ENCODE results near the gene CASK.
"Not testable (repeated sequence)": the region's sequence is repeated elsewhere in the genome, so short reads cannot be mapped to it uniquely, and the experiment has no call there.

Gene CASK

DNA sequence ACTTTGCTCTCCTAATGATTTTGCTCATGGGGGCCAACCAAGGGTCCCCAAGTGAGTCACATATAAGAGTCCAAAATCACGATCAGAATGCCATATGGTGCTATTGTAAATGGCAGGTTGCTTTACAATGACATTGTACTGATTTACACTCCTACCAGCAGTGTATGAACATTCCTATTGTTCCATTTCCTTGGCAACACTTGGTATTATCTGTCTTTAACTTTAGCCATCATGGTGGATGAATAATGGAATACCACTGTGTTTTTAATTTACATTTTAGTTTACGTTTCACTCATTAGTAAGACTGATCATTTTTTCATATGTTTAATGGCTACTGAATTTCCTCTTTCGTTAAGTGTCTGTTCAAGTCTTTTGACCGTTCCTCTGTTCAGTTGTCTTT, 379.7 kb downstream of the CASK start:
- no peak for DNase-seq

DNA sequence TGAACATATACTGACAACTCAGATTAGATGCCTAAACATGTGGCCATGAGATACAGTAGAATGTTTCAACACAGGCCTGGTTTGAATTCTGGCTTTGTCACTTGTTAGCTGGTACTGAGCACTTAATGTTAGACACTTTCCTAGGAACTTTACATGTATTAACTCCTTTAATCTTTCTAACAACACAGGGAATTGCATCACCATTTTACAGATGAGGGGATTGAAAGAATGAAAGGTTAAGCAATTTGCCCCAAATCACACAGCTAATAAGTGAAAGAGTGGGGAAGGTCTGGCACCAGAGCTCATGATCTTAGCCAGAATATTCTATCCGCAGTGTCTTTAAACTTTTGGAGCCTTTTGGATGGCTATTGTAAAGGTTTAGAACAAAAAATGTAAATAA, 380.3 kb downstream of the CASK start:
- DNase-seq: no peak

DNA sequence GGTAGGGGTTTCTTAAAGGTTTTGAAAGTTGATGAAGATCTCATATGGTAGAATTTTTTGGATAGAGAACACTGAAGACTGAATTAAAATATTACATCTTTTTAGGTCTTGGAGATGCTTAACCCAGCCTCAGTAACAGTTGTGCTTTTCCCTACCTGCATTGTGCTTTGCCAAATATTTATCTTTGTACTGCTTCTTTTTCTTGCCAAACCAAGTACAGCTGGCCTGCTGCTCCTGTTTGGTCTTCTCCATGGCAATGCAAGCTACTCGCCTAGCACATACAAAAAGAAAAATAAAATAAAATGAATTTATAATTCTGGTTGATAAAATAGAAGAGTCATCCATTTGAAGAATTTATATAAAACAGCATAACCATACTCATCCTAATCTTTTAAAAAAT, 380.8 kb downstream of the CASK start:
- DNase-seq: no peak

DNA sequence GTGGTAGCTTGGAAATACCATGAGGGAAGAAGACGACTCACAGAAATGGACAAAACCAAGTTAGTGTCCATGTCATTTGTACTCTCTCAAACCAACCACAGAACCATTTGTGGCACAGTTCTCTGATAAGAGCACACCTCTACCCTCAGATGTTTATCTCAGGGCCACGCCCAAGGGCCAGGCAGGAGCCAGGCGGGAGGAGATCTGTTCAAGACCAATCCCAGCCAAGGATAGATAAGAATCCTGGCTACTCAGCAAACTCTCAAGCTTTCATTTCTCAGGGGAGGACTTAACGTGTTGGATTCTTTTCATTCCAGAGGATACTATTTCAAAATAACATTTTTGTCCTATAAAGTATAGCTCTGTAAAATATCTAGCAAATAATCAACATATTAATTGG, 381.2 kb downstream of the CASK start:
- no peak for DNase-seq

DNA sequence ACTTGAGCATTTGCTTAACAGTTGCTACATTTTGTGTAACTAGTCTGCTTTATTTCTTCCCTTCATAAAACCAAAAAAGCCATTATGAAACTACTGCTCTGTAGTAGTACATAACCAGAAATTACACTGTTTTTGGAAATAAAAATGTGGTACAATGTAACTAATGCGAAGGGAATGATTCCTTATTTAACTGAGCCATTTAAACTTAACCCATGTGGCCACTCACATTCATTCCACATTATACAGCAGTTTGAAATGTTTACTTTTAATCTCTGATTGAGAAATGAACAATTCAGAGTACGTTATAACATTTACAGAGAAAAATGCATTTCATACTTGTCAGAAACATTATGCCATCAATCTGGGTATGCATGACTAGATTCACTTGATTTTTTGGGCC, 382.0 kb downstream of the CASK start:
- DNase-seq: no peak

DNA sequence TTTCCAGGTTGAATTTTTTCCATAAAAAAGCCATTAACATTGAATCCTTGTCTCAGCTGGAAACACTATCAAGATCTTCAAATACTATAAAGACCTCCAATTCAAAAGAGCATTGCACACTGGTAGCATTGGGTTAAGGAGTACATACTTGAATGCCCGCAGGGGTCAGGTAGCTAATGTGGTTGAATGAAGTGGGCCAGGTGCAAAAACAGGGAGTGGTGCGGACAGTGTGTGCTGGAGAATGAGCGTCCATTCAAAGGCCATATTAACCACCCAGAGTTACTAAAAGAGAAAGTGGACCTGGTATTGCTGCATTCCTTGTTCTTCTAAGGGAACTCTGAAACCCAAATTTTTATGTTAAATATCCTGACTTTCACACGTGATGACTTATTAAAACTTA, 384.6 kb downstream of the CASK start:
- no peak for DNase-seq

DNA sequence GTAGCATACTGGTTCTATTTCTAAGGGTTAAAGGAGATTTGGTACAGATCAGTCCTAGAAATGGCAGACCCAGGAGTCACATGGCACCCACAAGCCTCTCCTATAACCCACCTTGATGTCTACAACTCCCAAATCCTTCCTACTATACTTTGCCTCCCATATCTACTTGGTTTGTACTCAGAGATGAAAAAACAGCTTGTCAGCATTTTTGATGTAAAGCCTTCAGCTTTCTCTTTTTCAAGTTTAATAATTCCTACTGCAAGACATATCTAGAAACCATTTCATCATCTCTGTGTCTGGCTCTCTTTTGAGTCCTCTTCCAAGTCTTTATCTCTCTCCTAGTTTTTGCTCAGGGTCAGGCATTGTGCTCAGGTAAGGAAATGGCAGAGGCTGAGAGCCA, 393.3 kb downstream of the CASK start:
- DNase-seq: no peak

DNA sequence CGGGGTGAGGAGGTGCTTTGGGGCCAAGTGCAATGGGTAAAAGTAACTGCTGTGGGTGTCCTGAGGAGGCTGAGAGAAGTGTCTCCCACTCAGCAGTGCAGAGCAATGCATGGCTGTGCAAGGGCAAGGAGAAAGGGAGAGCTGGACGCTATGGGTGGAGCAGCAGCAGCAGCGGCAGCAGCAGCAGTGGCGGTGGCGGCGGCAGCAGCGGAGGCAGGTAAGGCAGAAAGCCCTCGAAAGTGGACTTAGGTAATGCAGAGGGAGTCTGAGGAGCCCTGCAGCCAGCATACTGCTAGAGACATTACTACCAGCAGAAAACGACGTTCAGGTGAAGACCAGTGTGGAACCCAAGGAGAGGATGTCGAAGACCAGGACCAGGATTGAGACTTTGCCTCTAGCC, 394.1 kb downstream of the CASK start:
- DNase-seq: no peak

DNA sequence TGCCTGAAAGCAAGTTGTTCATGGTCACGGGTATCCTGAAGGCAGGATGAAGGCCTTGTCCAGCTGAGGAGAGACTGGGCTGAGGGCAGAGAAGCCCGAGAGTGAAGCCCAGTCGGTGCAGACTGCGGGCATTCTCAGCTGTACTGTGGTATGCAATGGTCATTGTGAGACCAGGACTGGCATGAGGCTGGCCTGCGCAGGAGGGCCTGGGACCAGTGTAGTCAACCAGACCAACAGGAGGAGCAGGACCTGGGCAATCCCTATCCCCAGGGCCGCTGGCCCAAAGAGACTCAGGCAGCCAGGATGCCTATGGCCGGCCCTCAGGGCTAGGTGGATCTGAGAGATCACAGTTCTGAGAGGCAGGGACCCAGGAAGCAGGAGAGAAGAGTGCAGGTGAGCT, 394.6 kb downstream of the CASK start:
- no peak for DNase-seq

DNA sequence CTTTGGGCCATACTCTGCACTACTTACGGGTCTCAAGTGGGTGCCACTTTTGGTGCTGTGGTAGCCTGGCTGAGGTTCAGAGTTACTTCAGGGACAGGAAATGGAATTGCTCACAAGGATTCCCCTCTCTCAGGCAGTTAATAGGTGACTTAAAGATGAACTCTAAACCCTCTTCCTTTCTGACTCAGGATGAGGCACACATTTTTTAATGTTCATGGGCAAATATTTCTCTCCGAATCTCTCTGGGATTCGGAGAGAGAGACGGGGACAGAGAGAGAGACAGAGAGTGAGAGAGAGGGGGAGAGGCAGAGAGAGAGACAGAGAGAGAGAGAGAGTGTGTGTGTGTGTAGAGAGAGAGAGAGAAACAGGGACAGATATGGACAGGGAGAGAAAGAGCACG, 396.4 kb downstream of the CASK start:
- no peak for DNase-seq

DNA sequence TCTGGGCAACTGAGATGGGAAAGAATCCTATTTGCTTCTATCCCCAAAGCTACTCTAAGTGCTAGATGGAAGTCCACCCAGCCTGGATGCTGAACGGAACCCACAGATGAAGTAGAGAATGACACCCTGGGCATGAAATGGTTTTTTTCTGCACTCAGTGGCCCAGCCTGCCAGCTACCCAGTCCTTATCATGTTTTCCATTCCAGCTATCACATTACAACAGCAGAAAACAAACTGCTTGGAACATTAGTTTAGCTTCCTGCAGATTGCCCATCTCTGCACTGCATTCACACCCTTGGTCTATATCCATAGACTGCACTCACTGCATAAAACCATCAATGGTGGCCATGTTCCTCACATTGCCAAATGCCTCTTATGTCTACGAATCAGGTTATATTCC, 397.1 kb downstream of the CASK start:
- no peak for DNase-seq

DNA sequence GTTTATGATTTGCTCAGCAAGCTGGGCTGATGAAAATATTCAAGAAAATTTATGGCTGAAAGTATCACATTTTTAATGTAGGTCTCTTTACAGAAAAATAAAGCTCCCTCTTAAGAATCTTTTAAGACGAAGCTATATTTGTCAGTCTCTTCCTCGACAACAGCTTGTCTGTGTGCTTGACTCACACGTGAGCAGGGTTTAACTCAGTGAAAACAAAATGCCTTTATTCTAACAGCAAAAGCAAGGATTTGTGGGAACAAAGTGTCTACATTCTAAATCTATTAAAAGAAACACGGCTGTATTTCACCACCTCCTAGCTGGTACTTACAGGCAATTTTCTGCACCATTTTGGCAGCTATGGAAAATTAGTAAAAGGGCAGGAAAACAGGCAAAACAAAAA, 400.7 kb downstream of the CASK start:
- DNase-seq: no peak

DNA sequence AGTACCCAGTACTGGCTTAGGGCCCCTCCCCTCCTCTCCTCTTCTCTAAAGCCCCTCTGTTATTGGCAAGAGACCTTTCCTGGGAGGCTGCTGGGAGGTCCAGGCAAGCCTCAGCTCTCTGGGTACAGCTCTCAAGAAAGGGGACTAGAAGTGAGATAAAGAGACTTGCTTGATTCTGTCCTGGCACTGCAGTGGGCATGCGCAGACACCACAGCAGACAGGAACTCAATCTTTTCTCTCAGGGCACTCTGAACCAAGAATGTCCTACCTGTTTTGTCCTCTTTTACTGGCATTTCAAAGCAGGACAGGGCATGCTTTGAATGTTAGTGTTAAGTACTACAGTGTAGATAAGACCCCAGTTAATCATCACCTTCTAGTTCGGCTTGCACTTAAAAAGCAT, 401.3 kb downstream of the CASK start:
- no peak for DNase-seq

DNA sequence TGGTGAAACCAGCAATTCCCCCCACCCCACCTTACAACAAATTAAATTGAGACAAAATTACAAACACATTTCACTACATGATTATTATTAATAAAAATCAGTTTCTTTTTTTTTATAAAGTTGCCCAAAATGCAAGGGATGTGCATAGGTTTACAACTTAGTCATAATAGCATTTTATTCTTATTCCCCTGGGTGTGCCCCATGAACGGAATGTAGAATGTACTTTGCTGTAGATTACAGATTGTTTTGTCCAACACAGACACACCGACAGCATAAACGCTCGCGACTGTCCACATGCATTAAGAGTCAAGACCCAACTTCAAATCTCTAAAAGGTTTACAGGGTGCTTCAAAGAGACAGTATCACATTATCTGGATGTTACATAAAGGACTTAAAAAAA, 403.9 kb downstream of the CASK start:
- no peak for DNase-seq

DNA sequence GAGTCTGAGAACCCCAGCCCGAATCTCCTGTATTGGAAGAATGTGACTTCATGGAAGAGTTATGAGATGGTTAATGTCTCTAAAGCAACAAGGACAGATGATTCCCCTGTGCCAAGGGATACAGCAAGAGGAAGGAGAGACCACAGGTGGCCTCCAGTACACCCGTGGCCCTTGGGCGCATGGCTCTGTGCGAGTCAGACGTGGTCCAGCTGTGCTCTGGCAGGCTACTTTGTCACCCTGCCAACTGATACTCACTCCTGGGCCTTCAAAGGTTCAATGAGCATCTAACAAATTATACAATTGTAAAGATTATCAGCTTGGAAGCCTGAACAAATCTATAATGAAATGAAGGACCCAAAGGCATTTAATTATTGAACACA, 404.5 kb downstream of the CASK start:
- no peak for DNase-seq

DNA sequence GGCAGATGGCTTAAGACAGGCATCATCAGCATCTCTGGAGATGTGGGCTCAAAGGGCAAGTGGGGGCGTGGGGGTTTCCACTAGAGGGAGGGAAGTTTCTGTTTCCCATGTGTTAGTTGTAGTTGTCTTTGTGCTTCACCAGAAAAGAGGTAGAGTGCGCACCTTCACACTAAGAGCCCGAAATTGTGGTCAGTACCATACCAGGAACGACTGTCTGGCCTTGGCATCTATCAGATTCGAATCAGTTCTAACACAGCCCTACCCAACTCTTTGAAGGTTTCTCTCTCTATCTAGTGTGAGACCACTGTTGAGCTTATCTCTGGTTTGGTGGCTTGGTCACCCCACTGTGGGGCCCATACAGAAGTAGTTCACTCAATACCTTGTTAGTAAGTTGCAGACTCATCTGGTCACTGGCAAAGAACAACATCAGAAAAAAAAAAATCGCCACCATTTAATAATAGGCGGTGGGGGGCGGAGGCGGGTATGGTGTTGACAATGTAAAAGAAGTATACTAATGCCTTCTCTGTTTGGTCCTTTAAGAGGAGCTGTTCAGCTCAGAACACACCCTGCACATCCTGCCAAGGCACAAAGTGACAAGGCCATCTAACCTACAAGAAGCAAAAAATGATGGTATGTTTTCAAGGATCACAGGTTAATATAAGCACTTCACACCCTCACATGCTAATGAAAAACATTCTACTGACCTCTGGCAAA, 405.1 kb downstream of the CASK start:
- no peak for DNase-seq

DNA sequence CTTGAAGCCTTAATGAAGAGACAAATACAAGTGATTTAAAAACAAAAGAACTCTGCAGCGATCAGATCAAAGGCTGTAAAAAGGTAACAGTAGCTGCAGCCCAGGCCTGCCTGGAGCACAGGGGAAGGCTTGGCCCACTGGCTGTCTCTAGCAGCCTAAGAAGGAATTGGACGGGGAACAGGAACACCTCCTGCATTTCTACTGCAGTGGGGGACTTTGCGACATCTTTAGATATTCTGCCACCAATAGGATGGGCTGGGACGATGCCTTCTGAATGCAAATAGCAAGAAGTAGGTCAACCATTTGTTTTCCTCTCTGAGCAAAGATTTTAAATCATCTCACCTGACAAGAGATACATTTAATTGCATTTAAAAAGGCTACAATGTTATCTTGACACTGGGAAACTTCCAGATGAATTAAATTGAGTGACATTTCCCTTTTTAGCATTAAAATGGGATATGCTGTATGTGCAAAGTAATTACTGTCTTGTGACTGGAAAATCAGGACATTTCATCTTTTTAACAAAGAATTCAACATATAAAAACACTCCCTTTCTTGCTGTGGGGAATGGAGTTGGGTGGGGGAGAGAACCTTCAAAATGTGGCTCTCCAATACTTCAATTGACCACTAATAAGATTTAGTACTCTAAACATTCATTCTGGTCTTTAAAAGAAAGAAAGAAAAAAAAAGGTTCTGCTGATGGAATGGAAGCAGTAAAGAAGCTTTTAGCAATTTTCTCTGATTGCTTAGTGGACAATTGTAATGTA, 406.2 kb downstream of the CASK start:
- no peak for DNase-seq

DNA sequence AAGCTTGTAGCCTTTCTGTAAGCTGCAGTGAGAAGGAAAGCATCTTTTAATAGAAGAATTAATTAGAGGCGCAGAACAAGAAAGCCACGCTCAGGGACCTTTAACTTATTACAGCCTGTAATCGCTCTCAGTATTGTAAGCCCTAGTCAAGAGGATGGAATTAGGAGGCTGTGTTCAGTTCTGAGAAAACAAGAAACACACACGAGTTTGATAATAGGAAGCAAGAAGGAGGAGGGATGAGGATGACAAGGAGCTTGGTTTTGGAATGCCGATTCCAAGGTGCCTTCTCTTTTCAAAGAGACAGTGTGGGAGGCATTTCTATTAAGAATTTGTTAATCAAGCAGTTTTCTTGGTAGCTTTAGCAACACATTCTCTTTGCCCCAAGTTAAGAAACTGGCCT, 406.9 kb downstream of the CASK start:
- no peak for DNase-seq

DNA sequence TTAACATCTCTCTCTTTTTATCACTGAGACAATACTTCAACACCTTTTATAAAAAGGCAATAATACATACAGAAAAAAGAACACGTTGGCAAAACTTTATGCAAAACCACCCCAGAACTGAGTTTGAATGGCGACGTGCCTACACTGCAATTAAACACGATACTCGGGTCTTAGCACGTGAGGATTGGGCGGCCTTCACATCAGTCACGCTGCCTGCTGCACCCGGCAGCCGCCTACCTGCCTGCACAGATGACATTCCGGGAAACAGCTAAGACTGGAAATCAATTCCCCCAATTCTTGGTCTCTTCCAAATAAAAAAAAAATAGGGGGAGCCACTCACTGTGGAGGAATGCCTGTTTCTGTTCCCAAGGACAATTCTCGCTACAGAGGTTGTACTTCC, 408.0 kb downstream of the CASK start:
- DNase-seq: no peak

DNA sequence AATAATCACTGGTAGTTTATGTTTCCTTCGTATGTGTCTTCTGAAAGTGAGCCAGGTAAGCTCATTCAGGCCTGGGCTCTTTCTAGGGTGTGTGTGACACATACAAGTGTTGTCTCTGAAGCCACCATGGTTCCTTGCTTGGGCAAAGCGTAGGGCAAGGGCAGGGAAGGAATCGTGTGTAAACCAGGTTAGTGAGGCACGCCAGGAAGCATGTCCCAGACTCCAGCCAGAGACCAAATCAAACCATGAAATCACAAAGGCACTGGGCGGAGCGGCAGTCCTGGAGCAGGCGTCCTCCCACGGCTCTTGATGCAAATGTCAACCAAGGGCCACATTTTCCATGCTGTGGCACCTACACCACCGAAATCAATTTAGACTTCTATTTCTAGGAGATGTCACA, 409.2 kb downstream of the CASK start:
- DNase-seq: no peak

DNA sequence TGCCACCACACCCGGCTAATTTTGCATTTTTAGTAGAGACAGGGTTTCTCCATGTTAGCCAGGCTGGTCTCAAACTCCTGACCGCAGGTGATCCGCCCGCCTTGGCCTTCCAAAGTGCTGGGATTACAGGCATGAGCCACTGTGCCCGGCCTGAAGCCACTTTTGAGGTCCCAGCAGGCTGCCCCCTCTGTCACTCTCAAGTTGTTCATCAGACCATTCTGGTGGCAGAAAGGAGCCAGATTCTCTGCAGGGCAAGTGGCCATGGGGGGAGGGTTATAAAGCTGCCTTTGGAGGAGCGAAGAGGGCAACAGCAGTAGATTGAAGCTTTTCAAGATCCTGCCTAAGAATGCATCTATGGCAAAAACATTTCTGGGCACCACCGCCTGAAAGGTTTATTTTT, 410.5 kb downstream of the CASK start:
- not testable (repeated sequence) for DNase-seq

DNA sequence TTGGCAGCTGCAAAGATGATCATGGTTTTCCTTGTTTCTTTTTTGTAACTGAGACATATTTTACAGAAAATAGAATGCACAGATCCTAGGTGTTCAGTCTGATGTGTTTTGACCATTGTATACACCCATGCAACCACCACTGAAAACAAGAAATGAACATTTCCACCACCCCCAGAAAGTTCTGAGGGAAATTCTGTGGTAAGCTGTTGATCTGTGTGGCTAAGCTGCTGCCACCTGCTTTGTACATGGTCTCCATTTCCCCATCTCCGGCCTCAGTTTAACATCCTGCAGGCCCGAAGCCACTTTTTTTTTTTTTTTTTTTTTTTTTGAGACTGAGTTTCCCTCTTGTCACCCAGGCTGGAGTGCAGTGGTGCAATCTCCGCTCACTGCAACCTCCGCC, 411.0 kb downstream of the CASK start:
- DNase-seq: no peak

DNA sequence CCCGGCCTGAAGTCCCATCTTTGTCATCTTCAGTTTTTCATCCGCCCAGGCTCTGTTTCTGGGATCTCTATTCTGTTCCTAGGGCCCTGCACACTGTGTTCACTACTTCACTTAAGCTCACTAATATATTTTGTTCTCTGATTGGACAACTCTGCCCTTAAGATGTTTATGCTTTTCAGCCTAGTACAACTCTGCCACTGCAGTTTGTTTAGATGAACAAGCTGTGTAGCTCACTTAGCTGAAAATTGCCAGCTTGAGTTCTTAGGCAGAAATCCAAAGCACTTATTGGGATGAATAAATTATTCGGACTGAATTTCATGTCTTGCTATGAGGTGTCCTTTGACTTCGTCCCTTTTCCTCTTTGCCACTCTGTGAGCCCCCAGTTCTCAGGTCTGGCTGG, 415.4 kb downstream of the CASK start:
- DNase-seq: no peak

DNA sequence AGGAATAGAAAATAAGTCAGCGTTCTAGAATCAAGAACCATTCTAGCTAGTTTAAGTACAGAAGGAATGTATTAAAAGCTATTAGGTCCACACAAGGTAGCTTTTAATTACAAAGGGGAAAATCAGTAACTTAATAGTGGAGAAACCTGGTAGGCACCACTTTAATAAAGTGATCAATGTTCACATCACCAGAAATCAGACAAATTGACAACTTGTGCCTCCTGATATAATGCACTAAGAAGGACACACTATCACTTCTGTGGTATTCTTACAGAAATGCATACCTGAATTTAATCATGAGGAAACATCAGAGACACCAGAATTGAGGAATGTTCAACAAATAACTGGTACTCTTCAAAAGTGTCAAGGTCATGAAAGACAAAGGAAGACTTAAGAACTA, 421.4 kb downstream of the CASK start:
- DNase-seq: no peak

DNA sequence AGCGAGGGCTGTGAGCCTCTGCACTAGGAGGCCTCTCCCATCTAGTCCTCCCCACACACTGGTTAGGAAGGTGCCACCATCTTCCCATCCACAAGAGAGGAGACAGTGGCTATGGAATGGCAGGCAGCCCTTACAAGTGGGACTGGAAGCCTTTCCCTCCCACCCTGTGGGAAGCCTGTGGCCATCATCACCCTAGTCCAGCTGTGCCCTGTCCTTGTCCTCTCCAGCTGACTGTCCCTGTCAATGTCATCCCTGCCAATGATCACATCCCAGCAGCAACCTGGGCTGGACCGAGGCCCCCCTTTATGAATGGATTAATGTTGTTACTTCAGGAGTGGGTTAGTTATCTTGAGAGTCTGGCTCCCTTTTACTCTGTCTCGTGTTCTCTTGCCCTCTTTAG, 423.4 kb downstream of the CASK start:
- DNase-seq: no peak
